ENCODE measurements around the gene PPARA. TPM values are rescaled to one million over a fixed set of nuclear protein-coding genes. Genes with fewer than 3 reads are reported as not detected.

Gene PPARA
- total RNA-seq, 1 donor from 2014 or later, result 8.4 TPM

GRCh38 chr22:46256358-46256958 lies 106.1 kb downstream of the PPARA start:
- peaks cover 35% of the 10 kb centered on the region for H3K27me3 Mint-ChIP-seq (ENCODE audit: low read depth, unreplicated experiment)
- H3K4me3 Mint-ChIP-seq (ENCODE audit: unreplicated experiment), result no peak overlapping the region
- DNase-seq (ENCODE audit: low read depth) (no peak), FAIRE-seq (no peak)
- Histone ChIP-seq H3K4me3 (ENCODE audit: insufficient read depth, low read depth, low read length) (no peak overlapping the region), H2AFZ (ENCODE audit: low read depth, low read length) (no peak overlapping the region), H3K9me3 (ENCODE audit: insufficient read depth, low read depth, low read length) (no peaks in the 10 kb centered on the region), H3K4me1 (ENCODE audit: insufficient read depth, low read length) (no peaks in the 10 kb centered on the region), H3K9ac (ENCODE audit: low read length) (no peak overlapping the region), H3K4me2 (ENCODE audit: low read length) (no peak overlapping the region), H3K36me3 (ENCODE audit: insufficient read depth, low read length) (no peaks in the 10 kb centered on the region), H4K20me1 (ENCODE audit: insufficient read depth, low read length) (no peaks in the 10 kb centered on the region), H3K79me2 (ENCODE audit: insufficient read depth, low read length) (no peaks in the 10 kb centered on the region), H3K27ac (ENCODE audit: low read depth, low read length) (no peak overlapping the region), H3K27me3 (ENCODE audit: insufficient read depth, low read length) (peaks cover 6% of the 10 kb centered on the region)
- no peak for TF ChIP-seq CTCF (IDR thresholded peaks at IDR 0.05; ENCODE audit: insufficient read depth, low read depth, low read length)
- no peak for TF ChIP-seq EZH2 (IDR thresholded peaks at IDR 0.05; ENCODE audit: insufficient read depth, low read length)
- no peak overlapping the region for H3K27ac Mint-ChIP-seq (ENCODE audit: unreplicated experiment)
- H3K36me3 Mint-ChIP-seq (ENCODE audit: low read depth, unreplicated experiment), result peaks cover 11% of the 10 kb centered on the region
- no peaks in the 10 kb centered on the region for H3K4me1 Mint-ChIP-seq (ENCODE audit: low read depth, unreplicated experiment)
- peaks cover 22% of the 10 kb centered on the region for H3K9me3 Mint-ChIP-seq (ENCODE audit: unreplicated experiment)

- Histone ChIP-seq H3K4me3 (ENCODE audit: insufficient read depth, low read depth, low read length) (no peak overlapping the region), H3K4me1 (ENCODE audit: insufficient read depth, low read length) (no peaks in the 10 kb centered on the region), H3K27ac (ENCODE audit: low read depth, low read length) (no peak overlapping the region), H3K27me3 (ENCODE audit: insufficient read depth, low read length) (peaks cover 15% of the 10 kb centered on the region), H2AFZ (ENCODE audit: low read depth, low read length) (no peak overlapping the region), H3K9ac (ENCODE audit: low read length) (no peak overlapping the region), H3K36me3 (ENCODE audit: insufficient read depth, low read length) (no peaks in the 10 kb centered on the region), H3K4me2 (ENCODE audit: low read length) (no peak overlapping the region), H4K20me1 (ENCODE audit: insufficient read depth, low read length) (no peaks in the 10 kb centered on the region), H3K79me2 (ENCODE audit: insufficient read depth, low read length) (no peaks in the 10 kb centered on the region), H3K9me3 (ENCODE audit: insufficient read depth, low read depth, low read length) (peaks cover 2% of the 10 kb centered on the region)
- Mint-ChIP-seq H3K27ac (ENCODE audit: unreplicated experiment) (no peak overlapping the region), H3K36me3 (ENCODE audit: low read depth, unreplicated experiment) (peaks cover 16% of the 10 kb centered on the region), H3K4me1 (ENCODE audit: low read depth, unreplicated experiment) (no peaks in the 10 kb centered on the region), H3K4me3 (ENCODE audit: unreplicated experiment) (no peak overlapping the region), H3K27me3 (ENCODE audit: low read depth, unreplicated experiment) (peaks cover 56% of the 10 kb centered on the region), H3K9me3 (ENCODE audit: unreplicated experiment) (peaks cover 34% of the 10 kb centered on the region)
- no peak for DNase-seq (ENCODE audit: low read depth)
- FAIRE-seq, result no peak
- TF ChIP-seq EZH2 (IDR thresholded peaks at IDR 0.05; ENCODE audit: insufficient read depth, low read length), result no peak
- TF ChIP-seq CTCF (IDR thresholded peaks at IDR 0.05; ENCODE audit: insufficient read depth, low read depth, low read length), result no peak
These were observed 109.0 kb downstream of the PPARA start for GRCh38 chr22:46259374-46259773.

- H3K4me3 Mint-ChIP-seq (ENCODE audit: unreplicated experiment), result no peak overlapping the region
- Histone ChIP-seq H3K4me3 (ENCODE audit: insufficient read depth, low read depth, low read length) (no peak overlapping the region), H3K9ac (ENCODE audit: low read length) (no peak overlapping the region), H3K27ac (ENCODE audit: low read depth, low read length) (no peak overlapping the region), H3K27me3 (ENCODE audit: insufficient read depth, low read length) (peaks cover 15% of the 10 kb centered on the region), H3K36me3 (ENCODE audit: insufficient read depth, low read length) (no peaks in the 10 kb centered on the region), H3K79me2 (ENCODE audit: insufficient read depth, low read length) (no peaks in the 10 kb centered on the region), H3K4me1 (ENCODE audit: insufficient read depth, low read length) (no peaks in the 10 kb centered on the region), H3K9me3 (ENCODE audit: insufficient read depth, low read depth, low read length) (peaks cover 2% of the 10 kb centered on the region), H2AFZ (ENCODE audit: low read depth, low read length) (no peak overlapping the region), H3K4me2 (ENCODE audit: low read length) (no peak overlapping the region), H4K20me1 (ENCODE audit: insufficient read depth, low read length) (no peaks in the 10 kb centered on the region)
- H3K9me3 Mint-ChIP-seq (ENCODE audit: unreplicated experiment), result peaks cover 34% of the 10 kb centered on the region
- no peak for DNase-seq (ENCODE audit: low read depth)
- no peak overlapping the region for H3K27ac Mint-ChIP-seq (ENCODE audit: unreplicated experiment)
- peaks cover 15% of the 10 kb centered on the region for H3K36me3 Mint-ChIP-seq (ENCODE audit: low read depth, unreplicated experiment)
- FAIRE-seq, result no peak
- H3K27me3 Mint-ChIP-seq (ENCODE audit: low read depth, unreplicated experiment), result peaks cover 61% of the 10 kb centered on the region
- no peaks in the 10 kb centered on the region for H3K4me1 Mint-ChIP-seq (ENCODE audit: low read depth, unreplicated experiment)
- TF ChIP-seq CTCF (IDR thresholded peaks at IDR 0.05; ENCODE audit: insufficient read depth, low read depth, low read length), result no peak
- TF ChIP-seq EZH2 (IDR thresholded peaks at IDR 0.05; ENCODE audit: insufficient read depth, low read length), result no peak
These were observed 109.7 kb downstream of the PPARA start for GRCh38 chr22:46260038-46260437.

Data from astrocyte (in vitro differentiated cells and primary cell).